GM21529 (cell line): ENCODE measurements around the gene PHLDB2.

Experiments
- ATAC-seq: cut with Tn5 transposase; IDR thresholded peaks from one replicate; pipeline ENCODE4 v1.9.1; 2021; ENCODE audit not compliant: unreplicated experiment

The PHLDB2 gene

GRCh38 chr3:111989061-111989678 is 130.1 kb downstream of the PHLDB2 start:
- ATAC-seq, result peak; percentile 96

- ATAC-seq, result no peak
Observed at GRCh38 chr3:111993038-111993437, 134.0 kb downstream of the PHLDB2 start.

GRCh38 chr3:111998636-111999483 is 139.8 kb downstream of the PHLDB2 start, which contains the start of gene TAGLN3:
Gene TAGLN3 (plus strand): TSS chr3:111998922. CDS start chr3:111999423, 501 bp downstream.
- no peak for ATAC-seq

- no peak for ATAC-seq
Observed at GRCh38 chr3:111999484-112000324, 140.6 kb downstream of the PHLDB2 start.

GRCh38 chr3:112000367-112000771 is 141.3 kb downstream of the PHLDB2 start:
- ATAC-seq, result no peak

- ATAC-seq, result no peak
Observed at GRCh38 chr3:112000966-112001365, 141.9 kb downstream of the PHLDB2 start.

- no peak for ATAC-seq
Observed at GRCh38 chr3:112001526-112001925, 142.5 kb downstream of the PHLDB2 start.

- ATAC-seq, result no peak
Observed at GRCh38 chr3:112002096-112002971, 143.3 kb downstream of the PHLDB2 start.

GRCh38 chr3:112003321-112004080 is 144.4 kb downstream of the PHLDB2 start:
- ATAC-seq, result no peak

GRCh38 chr3:112004187-112004586 is 145.1 kb downstream of the PHLDB2 start:
- no peak for ATAC-seq

GRCh38 chr3:112004669-112005068 is 145.6 kb downstream of the PHLDB2 start:
- ATAC-seq, result no peak

- no peak for ATAC-seq
Observed at GRCh38 chr3:112005091-112005672, 146.1 kb downstream of the PHLDB2 start.

- no peak for ATAC-seq
Observed at GRCh38 chr3:112007633-112008032, 148.6 kb downstream of the PHLDB2 start.

- ATAC-seq, result no peak
Observed at GRCh38 chr3:112009670-112010069, 150.6 kb downstream of the PHLDB2 start.

GRCh38 chr3:112010636-112011035 is 151.6 kb downstream of the PHLDB2 start:
- ATAC-seq, result no peak

- no peak for ATAC-seq
Observed at GRCh38 chr3:112011376-112011940, 152.4 kb downstream of the PHLDB2 start.

GRCh38 chr3:112012205-112012992 is 153.3 kb downstream of the PHLDB2 start:
- ATAC-seq, result no peak
